ENCODE data around the gene CHST3. TPM values are rescaled to one million over a fixed set of nuclear protein-coding genes. Genes with fewer than 3 reads are reported as not detected.

CHST3 gene
- total RNA-seq, 2 donors from 2014 or later, result 12.9 to 40.8 TPM

- WGBS, 2 experiments (ENCODE audit: insufficient coverage in 1 of 2, insufficient read length in 1 of 2), result 100% methylated on average over 1 of the region's 1 CpG; no CpG with 5 or more reads in 1 of the 2 experiments
- Mint-ChIP-seq H3K27ac (no peak overlapping the region), H3K4me1 (no peaks in the 10 kb centered on the region), H3K4me3 (no peak overlapping the region), H3K9me3 (peaks cover 35% of the 10 kb centered on the region), H3K36me3 (ENCODE audit: low read depth) (no peaks in the 10 kb centered on the region), H3K27me3 (ENCODE audit: insufficient read depth) (peaks cover 7% of the 10 kb centered on the region)
- Histone ChIP-seq H3K9me3 (ENCODE audit: control insufficient read depth, low read length) (peaks cover 13% of the 10 kb centered on the region), H3K27me3 (ENCODE audit: control insufficient read depth, insufficient read depth, low read length, poor library complexity, severe bottlenecking) (peaks cover 4% of the 10 kb centered on the region), H3K4me3 (ENCODE audit: low read length) (no peak overlapping the region), H3K27ac (ENCODE audit: low read depth, low read length) (no peak overlapping the region), H3K36me3 (ENCODE audit: control insufficient read depth, insufficient read depth, low read length) (no peaks in the 10 kb centered on the region), H3K9ac (ENCODE audit: extremely low read depth, low read length, poor library complexity, severe bottlenecking) (no peak overlapping the region), H3K4me1 (ENCODE audit: control insufficient read depth, insufficient read depth, low read length) (no peaks in the 10 kb centered on the region)
- TF ChIP-seq CTCF (conservative IDR thresholded peaks at IDR 0.05), result no peak
- no peak for DNase-seq
These were observed 30.5 kb upstream of the CHST3 start for GRCh38 chr10:71933651-71934050.

- H3K36me3 Mint-ChIP-seq (ENCODE audit: low read depth), result no peaks in the 10 kb centered on the region
- Histone ChIP-seq H3K4me3 (ENCODE audit: low read length) (no peak overlapping the region), H3K9me3 (ENCODE audit: control insufficient read depth, low read length) (peaks cover 8% of the 10 kb centered on the region), H3K9ac (ENCODE audit: extremely low read depth, low read length, poor library complexity, severe bottlenecking) (no peak overlapping the region), H3K36me3 (ENCODE audit: control insufficient read depth, insufficient read depth, low read length) (no peaks in the 10 kb centered on the region), H3K4me1 (ENCODE audit: control insufficient read depth, insufficient read depth, low read length) (no peaks in the 10 kb centered on the region), H3K27me3 (ENCODE audit: control insufficient read depth, insufficient read depth, low read length, poor library complexity, severe bottlenecking) (no peaks in the 10 kb centered on the region), H3K27ac (ENCODE audit: low read depth, low read length) (no peak overlapping the region)
- H3K4me3 Mint-ChIP-seq, result no peak overlapping the region
- H3K9me3 Mint-ChIP-seq, result peaks cover 34% of the 10 kb centered on the region
- H3K4me1 Mint-ChIP-seq, result no peaks in the 10 kb centered on the region
- WGBS, 2 experiments (ENCODE audit: insufficient coverage in 1 of 2, insufficient read length in 1 of 2), result 96 to 100% methylated on average over 1 of the region's 1 CpG
- no peak overlapping the region for H3K27ac Mint-ChIP-seq
- peaks cover 2% of the 10 kb centered on the region for H3K27me3 Mint-ChIP-seq (ENCODE audit: insufficient read depth)
- TF ChIP-seq CTCF (conservative IDR thresholded peaks at IDR 0.05), result no peak
- no peak for DNase-seq
These were observed 26.0 kb upstream of the CHST3 start for GRCh38 chr10:71938211-71938610.

- H3K27me3 ChIP-seq (ENCODE audit: control insufficient read depth, insufficient read depth, low read length, poor library complexity, severe bottlenecking), result no peaks in the 10 kb centered on the region
- H3K36me3 ChIP-seq (ENCODE audit: control insufficient read depth, insufficient read depth, low read length), result no peaks in the 10 kb centered on the region
- Mint-ChIP-seq H3K9me3 (peaks cover 42% of the 10 kb centered on the region), H3K4me3 (no peak overlapping the region), H3K27ac (no peak overlapping the region), H3K36me3 (ENCODE audit: low read depth) (no peaks in the 10 kb centered on the region), H3K27me3 (ENCODE audit: insufficient read depth) (peaks cover 2% of the 10 kb centered on the region), H3K4me1 (no peaks in the 10 kb centered on the region)
- H3K27ac ChIP-seq (ENCODE audit: low read depth, low read length), result no peak overlapping the region
- DNase-seq, result no peak
- 91% methylated on average over 4 of the region's 4 CpGs for WGBS, 2 experiments (ENCODE audit: insufficient coverage in 1 of 2, insufficient read length in 1 of 2)
- H3K4me1 ChIP-seq (ENCODE audit: control insufficient read depth, insufficient read depth, low read length), result no peaks in the 10 kb centered on the region
- H3K9ac ChIP-seq (ENCODE audit: extremely low read depth, low read length, poor library complexity, severe bottlenecking), result no peak overlapping the region
- no peak for TF ChIP-seq CTCF (conservative IDR thresholded peaks at IDR 0.05)
- H3K9me3 ChIP-seq (ENCODE audit: control insufficient read depth, low read length), result peaks cover 10% of the 10 kb centered on the region
- no peak overlapping the region for H3K4me3 ChIP-seq (ENCODE audit: low read length)
These were observed 24.9 kb upstream of the CHST3 start for GRCh38 chr10:71939304-71939703.
